NB4 (cell line): Measurements from ENCODE around the gene MEG3.

Experiments used
- DNase-seq: peaks from one replicate; pipeline ENCODE4 v3.0.0; 2010; ENCODE audit warnings: low read depth
- H3K4me3 ChIP-seq: one replicate; pipeline ENCODE4 v1.5.1; 2011; ENCODE audit warnings: mild to moderate bottlenecking, low read depth, low read length, moderate library complexity
- MYC ChIP-seq: IDR thresholded peaks from 2 replicates; pipeline ENCODE4 v1.6.1; 2011; ENCODE audit warnings: low read depth, low read length
- POLR2A ChIP-seq: IDR thresholded peaks from 2 replicates; pipeline ENCODE4 v1.6.1; 2011; ENCODE audit warnings: mild to moderate bottlenecking; ENCODE audit not compliant: insufficient read length; ENCODE audit errors: extremely low read depth
- TF ChIP-seq, protein P1 (sequence below): IDR thresholded peaks from 2 replicates; pipeline ENCODE4 v1.6.1; 2011; ENCODE audit warnings: low read depth, low read length
- TF ChIP-seq, protein P2 (sequence below): IDR thresholded peaks from one replicate; pipeline ENCODE4 v1.5.1; 2012; ENCODE audit warnings: low read depth, low read length

The MEG3 gene

DNA sequence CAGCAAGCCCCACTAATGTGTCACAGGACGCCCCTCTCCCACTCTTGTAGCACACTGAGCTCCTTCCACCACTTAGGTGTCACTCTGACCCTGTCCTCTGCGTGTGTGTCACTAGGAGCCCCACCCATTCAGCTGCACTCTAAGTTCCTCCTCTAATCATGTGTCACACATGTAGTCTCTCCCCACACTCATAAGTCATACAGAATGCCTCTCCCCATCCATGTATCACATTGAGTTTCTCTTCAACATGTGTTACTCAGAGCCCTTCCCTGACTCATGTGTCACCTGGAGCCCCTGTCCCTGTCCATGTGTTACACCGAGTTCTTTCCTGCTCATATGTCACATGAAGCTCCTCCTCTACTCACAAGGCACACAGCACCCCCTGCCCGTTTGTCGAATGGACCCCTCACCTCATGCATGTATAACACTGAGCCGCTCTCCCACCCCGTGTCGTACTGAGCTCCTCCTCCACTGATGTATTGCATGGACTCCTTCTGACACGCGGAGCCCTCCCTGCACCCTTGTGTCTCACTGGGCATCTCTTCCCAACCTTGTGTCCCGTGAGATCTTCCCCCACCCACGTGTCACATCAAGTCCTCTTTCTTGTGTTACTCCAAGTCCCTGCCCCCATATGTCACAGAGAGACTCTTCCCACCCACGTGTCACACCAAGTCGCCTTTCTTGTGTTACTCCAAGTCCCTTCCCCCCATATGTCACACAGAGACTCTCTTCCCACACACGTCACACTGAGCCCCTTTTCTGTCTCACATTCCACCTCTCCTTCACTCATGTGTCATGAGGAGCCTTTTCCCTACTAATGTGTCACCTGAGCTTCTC lies 46.6 kb downstream of the MEG3 start:
- TF ChIP-seq POLR2A, result no peak
- no peak for TF ChIP-seq MYC
- TF ChIP-seq, protein P1, sequence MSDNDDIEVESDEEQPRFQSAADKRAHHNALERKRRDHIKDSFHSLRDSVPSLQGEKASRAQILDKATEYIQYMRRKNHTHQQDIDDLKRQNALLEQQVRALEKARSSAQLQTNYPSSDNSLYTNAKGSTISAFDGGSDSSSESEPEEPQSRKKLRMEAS, result peak; percentile 10; the same call in 1 of the 2 replicates
- TF ChIP-seq, protein P2, sequence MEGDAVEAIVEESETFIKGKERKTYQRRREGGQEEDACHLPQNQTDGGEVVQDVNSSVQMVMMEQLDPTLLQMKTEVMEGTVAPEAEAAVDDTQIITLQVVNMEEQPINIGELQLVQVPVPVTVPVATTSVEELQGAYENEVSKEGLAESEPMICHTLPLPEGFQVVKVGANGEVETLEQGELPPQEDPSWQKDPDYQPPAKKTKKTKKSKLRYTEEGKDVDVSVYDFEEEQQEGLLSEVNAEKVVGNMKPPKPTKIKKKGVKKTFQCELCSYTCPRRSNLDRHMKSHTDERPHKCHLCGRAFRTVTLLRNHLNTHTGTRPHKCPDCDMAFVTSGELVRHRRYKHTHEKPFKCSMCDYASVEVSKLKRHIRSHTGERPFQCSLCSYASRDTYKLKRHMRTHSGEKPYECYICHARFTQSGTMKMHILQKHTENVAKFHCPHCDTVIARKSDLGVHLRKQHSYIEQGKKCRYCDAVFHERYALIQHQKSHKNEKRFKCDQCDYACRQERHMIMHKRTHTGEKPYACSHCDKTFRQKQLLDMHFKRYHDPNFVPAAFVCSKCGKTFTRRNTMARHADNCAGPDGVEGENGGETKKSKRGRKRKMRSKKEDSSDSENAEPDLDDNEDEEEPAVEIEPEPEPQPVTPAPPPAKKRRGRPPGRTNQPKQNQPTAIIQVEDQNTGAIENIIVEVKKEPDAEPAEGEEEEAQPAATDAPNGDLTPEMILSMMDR, result no peak
- DNase-seq, result no peak
- no peak overlapping the region for H3K4me3 ChIP-seq

DNA sequence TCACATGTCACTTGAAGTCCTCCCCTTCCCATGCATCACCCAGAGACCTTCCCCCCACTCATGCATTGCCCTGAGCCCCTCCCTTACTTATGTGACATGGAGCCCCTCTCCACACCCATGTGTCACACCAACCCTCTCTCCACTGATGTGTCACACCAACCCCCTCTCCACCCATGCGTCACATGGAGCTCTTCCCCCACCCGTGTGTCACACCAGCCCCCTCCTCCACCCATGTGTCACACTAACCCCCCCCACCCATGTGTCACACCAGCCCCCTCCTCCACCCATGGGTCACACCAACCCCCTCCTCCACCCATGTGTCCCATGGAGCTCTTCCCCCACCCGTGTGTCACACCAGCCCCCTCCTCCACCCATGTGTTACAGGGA lies 47.2 kb downstream of the MEG3 start:
- TF ChIP-seq, protein P1, result no peak
- TF ChIP-seq, protein P2, result no peak
- TF ChIP-seq POLR2A, result no peak
- no peak for TF ChIP-seq MYC
- no peak overlapping the region for H3K4me3 ChIP-seq
- no peak for DNase-seq

DNA sequence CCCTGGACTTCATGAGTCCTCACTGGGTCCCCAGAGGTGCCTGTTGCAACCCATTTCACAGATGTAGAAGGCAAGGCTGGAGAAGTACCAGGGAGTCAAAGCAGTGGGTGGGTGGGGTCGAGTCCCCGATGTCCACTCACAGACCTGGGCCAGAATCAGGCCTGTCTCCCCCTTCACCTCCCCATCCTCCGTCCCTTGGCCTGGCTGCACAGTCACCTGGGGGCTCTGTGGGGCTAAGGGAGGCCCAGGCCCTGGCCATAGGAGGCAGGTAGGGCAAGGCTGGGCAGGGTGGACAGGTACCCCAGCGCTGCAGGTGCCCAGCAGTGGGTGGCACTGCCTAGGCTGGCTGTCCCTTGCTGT lies 48.1 kb downstream of the MEG3 start:
- no peak for DNase-seq
- TF ChIP-seq, protein P2, result no peak
- no peak for TF ChIP-seq MYC
- TF ChIP-seq POLR2A, result no peak
- TF ChIP-seq, protein P1, result no peak
- H3K4me3 ChIP-seq, result no peak overlapping the region

DNA sequence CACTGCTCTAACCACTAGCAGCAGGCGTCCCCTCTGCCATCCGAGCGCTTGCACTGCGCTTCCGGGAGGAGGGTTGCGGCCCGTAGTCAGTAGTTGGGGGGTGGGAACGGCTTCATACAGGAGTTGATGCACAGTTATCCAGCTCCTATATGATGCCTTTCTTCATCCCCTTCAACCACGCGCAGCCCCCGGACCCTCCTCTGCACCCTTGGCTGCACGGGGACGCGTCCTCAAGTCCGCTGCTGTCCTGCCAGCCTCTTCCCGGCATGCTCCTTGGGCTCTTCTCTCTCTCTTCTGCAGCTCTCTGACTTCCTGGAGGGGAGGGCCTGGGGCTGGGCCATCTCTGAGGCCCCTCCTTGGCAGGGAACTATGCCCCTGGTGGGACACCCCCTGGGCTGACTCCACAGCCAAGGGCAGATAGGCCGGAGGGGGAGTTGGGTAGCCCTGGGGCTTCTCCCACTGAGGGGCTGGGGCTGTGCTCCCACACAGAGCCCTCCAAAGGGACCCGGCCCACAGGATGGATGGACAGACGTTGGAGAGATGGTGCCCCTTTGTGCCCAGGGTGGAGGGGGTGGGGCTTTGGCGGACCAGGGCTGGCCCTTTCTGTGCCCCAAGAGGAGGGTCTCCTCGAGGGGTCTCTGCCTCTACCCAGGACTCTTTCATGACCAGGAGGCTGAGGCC lies 48.6 kb downstream of the MEG3 start:
- H3K4me3 ChIP-seq, result no peak overlapping the region
- TF ChIP-seq, protein P1, result no peak
- TF ChIP-seq MYC, result no peak
- TF ChIP-seq POLR2A, result no peak
- TF ChIP-seq, protein P2, result no peak
- DNase-seq, result no peak

DNA sequence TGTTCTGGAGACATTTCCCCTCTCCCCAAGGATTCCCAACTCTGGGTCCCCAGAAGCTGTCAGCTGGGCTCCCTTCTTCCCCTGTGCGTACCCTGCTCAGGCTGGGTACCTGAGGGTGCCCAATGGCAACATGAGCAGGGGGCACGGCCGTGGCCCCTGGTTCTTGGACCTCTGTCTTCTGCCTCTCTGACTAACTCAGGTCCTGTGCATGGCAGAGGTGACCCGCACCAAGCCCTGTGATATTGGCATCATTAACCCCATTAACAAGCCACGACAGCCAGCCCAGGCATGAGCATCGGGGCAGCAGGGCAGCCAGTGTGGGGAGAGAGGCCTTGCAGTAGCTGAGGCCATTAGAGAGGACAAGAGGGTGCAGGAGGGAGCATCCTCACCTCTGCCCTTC lies 49.2 kb downstream of the MEG3 start:
- no peak for DNase-seq
- no peak overlapping the region for H3K4me3 ChIP-seq
- TF ChIP-seq, protein P1, result no peak
- TF ChIP-seq POLR2A, result no peak
- no peak for TF ChIP-seq MYC
- TF ChIP-seq, protein P2, result no peak
